HG03457 (cell line): Measurements from ENCODE around the gene NUDT2.
"Not testable (repeated sequence)": the region's sequence is repeated elsewhere in the genome, so short reads cannot be mapped to it uniquely, and the experiment has no call there.

Source experiments
- ATAC-seq: cut with Tn5 transposase; IDR thresholded peaks from one replicate; pipeline ENCODE4 v1.9.1; 2021; ENCODE audit warnings: moderate number of reproducible peaks; ENCODE audit not compliant: unreplicated experiment

The NUDT2 gene

DNA sequence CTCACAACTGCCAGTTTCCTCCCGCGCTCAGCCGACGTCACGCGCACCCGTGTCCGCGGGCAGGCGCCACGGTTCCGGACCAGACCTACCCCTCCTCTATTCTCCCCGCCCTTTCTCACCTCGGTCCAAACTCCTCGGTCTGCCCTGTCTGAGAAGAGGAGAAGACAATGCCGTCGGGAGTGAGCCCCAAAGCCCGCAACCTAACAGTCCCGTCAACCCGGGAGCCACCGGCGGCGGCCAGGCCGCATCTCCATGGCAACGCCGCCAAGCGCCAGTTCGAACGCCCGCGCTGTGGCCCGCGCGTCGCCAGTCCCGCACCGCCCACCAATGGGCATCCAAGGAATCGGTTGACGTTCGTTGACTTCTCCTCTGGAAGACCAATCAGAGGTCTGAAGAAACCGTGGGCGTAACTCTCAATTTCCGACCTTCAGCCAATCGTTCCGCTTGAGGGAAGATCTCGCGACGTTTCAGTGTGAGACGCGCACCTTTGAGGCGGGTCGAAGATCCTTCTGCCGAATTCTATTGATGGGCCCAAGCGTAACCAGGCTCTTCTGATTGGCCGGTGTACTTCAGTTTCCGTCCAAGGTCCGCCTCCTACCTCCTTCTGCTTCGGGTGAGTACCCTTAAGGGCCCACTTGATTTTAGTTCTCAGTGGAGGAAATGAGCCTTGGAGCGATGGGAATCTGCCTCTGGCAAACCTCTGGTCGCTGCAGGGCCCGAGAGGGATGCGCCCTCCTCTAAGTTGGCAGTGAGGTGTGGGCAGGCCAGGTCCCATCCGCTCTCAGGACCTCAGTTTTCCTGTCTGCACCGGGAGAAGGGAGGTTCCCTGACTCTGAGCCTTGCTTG lies at the start of gene NUDT2, which contains the start of gene KIF24:
NUDT2 (plus strand) TSS at position 583 of the 846 bp plus-strand sequence. CDS start 9,471 bp downstream, outside the sequence.
KIF24 (minus strand) TSS at position 282 of the 846 bp plus-strand sequence. CDS start 17,922 bp downstream, outside the sequence.
- peak; percentile 89 for ATAC-seq

DNA sequence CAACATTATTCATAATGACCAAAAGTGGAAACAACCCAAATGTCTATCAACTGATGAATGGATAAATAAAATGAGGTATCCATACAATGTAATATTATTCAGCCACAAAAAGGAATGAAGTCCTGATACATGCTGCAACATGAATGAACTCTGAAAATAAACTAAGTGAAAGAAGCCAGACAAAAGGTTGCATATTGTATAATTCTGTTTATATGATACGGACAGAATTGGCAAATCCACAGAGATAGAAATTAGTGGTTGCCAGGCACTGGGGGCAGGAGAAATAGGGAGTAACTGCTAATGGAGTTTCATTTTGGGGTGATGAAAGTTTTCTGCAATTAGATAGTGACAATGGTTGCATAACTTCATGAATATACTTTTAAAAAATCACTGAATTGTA lies 47.3 kb upstream of the NUDT2 start:
- no peak for ATAC-seq

DNA sequence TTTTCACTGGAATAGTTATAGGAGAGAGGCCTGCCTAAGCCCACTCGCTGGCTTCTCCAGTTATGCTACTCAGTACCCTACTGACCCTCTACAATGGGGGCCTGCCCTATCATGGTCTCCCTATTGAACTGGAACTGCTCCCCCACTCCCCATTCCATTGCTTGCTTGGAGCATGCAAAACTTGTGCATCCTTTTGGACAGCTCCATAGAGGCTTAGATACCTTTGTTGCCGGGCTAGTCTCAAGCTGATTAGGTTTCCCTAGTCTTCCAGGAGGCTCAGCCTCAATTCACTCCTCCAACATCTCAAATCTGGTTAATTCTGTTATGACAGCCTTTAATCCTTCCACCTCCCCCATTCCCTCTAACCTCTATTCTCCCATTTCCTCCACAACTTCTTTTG lies 40.2 kb upstream of the NUDT2 start:
- no peak for ATAC-seq

DNA sequence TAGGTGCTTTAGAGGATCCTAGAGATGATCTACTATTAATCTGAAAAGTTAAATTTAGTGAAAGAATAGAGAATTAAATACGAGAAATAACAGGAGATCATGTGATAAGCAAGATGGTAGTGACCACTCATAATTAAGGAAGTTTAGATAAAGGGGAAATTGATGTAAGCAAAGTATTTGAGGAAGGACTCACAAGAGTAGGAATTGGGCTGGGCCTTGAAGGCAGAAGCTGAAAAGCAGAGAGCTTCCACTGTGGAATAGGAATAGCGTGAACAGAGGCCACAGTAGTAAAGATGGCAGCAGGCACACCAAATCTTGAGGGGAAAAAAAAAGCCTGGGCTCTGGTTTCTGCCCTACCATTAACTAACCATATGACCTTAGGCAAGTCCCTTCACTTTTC lies 38.3 kb upstream of the NUDT2 start:
- ATAC-seq = no peak

DNA sequence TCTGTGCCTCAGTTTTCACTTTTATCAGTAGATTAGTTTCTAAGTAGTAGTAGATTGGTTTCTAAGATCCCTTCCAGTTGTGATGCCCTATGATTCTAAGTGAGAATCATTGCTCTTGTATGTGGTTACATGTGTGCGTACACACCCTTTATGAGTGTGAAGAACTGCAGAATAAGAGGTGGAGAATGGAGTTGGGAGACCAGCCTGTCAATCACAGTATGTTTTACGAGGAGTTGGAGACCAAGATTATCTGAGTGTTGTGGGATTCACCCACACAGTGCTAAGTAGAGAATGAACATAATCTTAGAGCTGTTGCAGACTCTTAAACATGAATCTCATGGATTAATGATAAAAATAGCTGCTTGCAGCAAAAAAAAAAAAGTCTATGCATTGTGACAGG lies 37.9 kb upstream of the NUDT2 start:
- no peak for ATAC-seq

DNA sequence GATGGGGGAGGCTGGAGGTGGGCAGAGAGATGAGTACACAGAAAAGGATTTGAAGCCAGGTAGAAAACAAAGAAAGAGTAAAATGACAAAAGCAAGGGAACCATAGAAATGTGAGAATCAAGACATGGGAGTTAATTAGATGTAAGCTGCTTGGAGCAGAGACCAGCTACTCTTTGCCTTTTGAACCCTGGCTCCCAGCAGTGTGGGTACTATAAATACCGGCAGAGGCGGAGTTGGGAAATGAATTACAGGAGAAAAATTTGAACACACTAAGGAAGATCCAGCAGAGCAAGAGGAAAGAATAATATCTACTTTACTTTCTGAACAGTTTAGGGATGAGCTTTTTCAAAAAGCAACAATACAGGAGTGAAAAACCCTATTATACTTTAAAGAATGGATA lies 36.8 kb upstream of the NUDT2 start:
- no peak for ATAC-seq

DNA sequence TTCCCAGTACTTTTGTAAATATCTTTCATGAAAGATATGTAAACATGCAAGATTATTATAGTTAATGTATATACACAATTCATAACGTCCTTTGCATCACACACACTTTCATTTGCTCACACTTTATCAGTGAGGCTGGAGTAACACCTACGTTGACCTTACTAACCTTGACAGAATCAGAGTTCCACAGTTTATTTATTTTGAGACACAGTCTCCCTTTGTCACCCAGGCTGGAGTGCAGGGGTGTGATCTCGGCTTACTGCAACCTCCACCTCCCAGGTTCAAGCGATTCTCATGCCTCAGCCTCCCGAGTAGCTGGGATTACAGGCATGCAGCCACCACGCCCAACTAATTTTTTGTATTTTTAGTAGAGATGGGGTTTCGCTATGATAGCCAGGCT lies 28.3 kb upstream of the NUDT2 start:
- not testable (repeated sequence) for ATAC-seq

DNA sequence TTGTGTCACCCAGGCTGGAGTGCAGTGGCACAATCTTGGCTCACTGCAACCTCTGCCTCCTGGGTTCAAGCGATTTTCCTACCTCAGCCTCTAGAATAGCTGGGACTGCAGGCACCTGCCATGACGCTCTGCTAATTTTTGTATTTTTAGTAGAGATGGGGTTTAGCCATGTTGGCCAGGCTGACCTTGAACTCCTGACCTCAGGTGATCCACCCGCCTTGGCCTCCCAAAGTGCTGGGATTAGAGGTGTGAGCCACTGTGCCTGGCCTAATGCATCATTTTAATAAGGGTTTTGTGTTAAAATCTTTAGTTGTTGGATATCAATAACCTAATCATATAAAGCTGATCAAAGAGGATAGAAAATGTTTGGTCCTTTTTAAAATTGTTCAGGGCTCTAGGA lies 21.1 kb upstream of the NUDT2 start:
- not testable (repeated sequence) for ATAC-seq

DNA sequence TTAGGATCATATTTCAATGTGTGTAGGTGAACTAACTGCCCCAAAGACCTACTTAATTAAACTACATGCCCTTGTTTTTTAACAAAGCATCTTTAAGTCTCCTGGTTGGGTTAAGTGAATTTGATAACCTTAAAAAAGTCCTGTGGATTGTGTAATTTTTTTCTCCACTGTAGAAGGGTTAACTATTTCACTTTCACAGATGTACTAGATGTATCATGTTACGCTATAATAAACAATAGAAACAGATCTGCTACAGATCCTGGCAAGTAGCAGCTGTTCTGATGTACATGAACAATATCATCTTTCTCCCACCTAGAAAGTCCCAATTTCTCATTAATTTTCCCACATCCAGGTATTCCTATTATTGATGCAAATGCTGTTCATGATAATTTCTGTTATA lies 19.2 kb upstream of the NUDT2 start:
- ATAC-seq = no peak

DNA sequence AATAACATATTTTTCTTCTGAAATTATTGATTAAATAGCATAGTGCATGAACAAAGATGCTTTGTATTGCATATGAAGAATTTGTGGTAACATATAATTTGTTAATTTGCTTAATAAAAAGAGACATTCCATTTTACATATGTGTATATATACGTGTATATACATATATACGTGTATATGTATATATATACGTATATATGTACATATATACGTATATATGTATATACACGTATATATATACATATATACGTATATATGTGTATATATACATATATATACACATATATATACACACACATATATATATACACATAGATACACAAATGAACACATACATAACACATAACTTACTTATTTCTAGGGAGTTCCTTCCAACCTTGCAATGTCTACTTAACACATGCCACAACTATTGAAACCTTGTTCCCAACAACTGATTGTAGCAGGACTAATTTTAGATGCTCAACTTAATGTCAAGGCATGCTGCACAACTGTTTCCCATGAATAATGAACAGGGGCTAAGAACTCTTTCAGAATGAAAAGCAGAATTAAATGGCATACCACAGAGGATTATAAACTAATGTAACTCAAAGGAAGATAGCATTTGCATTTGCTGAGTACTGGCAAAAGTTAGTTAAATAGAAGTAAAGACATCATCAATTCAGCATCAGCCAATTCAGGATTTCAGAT lies 17.7 kb upstream of the NUDT2 start:
- no peak for ATAC-seq

DNA sequence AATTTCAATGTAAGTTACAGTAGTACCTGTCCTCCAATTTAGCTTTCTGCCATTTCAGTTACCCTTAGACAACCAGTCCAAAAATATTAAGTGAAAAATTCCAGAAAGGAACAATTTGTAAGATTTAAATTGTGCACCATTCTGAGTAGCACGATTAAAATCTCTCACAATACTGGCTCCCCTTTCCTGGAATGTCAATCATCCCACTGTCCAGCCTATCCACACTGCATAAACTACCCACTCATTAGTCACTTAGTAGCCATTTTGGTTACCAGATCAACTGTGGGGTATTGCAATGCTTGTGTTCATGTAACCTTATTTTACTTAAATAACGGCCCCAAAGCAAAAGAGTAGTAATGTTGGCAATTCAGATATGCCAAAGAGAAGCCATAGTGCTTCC lies 11.9 kb upstream of the NUDT2 start:
- ATAC-seq = no peak

DNA sequence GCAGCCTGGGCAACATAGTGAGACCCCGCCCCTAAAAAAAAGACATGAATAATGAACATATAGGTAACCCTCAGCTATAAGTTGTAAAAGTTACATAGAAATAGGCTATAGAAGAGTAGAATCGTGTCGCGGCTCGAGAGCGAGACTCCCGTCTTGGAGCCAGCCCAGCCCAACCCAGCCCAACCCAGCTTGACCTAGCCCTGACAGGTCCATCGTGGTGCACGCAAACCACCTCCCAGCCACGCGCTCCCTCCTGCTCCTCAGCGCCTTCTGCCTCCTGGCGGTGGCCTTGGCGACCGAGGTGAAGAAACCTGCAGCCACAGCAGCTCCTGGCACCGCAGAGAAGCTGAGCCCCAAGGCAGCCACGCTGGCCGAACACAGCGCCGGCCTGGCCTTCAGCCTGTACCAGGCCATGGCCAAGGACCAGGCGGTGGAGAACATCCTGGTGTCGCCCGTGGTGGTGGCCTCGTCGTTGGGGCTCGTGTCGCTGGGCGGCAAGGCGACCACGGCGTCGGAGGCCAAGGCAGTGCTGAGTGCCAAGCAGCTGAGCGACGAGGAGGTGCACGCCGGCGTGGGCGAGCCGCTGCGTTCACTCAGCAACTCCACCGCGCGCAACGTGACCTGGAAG lies 11.1 kb upstream of the NUDT2 start:
- no peak for ATAC-seq

DNA sequence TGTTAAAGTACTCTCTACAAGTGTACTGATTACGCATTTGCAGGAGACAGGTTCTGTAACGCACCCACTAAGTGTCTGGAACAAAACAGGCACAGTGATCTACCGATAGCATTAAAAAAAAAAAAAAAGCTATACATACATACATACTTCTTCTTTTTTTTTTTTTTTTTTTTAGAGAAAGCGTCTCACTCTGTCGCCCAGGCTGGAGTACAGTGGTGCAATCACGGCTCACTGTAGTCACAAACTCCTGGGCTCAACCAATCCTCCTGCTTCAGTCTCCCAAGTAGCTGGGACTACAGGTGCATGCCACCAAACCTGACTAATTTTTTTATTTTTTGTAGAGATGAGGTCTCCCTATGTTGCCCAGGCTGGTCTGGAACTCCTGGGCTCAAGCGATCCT lies 7.9 kb upstream of the NUDT2 start:
- no peak for ATAC-seq

DNA sequence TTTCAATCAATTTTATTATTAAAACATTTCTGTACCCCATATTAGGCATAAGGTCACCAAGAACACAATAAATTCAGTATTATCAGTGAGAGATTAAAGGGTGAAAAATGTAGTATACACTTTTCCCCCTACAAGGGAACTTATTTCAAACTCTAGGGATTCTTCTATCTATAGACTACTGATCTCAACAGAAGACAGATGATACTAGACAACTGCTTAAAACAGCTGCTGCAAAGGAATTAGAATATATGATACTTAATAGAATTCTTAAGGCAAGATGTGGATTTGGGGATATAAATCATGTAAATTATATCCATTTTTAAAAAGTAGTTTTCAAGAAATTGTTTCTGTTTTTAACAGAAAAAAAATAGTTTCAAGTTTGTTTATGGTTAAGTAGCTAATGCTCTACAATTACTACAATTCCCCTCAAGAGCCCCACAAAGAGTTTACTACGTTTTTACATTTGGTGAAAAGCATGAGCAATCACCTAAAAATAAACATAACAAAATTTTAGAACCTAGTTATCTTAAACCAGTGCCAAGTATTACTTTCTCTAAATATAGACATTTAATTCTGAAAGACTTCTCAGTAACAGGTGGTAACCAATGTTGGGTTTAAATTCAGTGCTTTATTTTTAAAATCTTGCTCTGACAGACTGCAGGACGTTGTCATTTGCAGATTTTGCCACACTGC lies 6.3 kb upstream of the NUDT2 start:
- no peak for ATAC-seq

DNA sequence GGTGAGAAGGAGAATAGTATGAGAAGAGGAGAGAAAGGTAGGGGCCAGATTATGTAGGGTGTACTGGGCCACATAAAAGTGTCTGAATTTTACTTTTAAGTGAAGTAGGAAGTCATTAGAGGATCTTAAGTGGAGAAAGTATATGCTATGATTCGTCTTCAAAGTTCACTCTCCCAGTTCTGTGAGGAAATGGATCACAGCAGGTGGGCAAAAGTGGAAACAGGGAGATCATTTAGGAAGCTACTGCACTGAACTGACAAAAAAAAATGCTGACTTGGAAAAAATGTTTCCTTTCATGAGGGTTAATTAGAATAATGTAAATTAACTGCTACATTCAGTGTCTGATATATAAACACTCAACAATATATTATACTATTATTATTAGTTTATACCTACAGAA lies 2.7 kb upstream of the NUDT2 start:
- no peak for ATAC-seq

DNA sequence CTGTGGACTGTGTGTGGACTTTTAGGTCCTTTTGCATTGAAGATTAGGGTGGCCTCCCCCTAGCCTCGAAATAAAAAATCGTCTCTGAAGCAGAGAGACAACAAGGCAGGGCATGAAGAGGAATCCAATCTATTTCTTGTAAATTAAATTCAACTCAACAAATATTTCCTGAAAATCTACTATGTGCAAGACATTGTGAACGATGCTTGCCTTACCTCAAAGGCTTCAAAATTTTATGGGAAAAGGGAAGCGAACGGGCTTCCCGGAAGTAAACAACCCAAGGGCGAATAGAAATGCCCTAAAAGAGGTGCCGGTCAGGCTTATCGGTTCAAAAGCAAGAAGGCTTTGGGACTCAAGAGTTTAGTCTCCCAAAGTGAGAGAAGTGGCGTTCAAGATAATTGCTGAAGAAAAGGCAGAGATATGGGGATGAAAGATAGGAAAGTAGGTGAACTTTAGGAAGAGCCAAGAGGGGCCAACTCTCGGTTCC lies 826 bp upstream of the NUDT2 start:
- no peak for ATAC-seq

DNA sequence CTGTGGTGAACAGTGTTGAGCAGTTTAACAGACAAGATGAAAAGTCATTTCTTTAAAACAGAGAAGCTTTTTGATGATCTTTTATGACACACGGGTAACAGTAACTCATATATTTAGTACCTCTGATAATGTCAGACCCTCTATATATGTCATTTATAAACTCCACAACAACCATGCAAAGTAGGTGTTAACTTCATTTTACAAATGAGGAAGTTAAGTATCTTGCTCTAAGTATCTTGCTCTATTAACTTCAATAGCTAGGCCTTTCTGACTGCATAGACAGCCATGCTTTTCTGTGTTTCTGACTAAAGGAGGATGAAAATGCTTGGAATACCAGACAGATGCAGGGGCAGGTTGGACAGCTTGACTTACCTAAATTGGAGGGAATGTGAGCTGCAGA lies 1.8 kb downstream of the NUDT2 start:
- no peak for ATAC-seq

DNA sequence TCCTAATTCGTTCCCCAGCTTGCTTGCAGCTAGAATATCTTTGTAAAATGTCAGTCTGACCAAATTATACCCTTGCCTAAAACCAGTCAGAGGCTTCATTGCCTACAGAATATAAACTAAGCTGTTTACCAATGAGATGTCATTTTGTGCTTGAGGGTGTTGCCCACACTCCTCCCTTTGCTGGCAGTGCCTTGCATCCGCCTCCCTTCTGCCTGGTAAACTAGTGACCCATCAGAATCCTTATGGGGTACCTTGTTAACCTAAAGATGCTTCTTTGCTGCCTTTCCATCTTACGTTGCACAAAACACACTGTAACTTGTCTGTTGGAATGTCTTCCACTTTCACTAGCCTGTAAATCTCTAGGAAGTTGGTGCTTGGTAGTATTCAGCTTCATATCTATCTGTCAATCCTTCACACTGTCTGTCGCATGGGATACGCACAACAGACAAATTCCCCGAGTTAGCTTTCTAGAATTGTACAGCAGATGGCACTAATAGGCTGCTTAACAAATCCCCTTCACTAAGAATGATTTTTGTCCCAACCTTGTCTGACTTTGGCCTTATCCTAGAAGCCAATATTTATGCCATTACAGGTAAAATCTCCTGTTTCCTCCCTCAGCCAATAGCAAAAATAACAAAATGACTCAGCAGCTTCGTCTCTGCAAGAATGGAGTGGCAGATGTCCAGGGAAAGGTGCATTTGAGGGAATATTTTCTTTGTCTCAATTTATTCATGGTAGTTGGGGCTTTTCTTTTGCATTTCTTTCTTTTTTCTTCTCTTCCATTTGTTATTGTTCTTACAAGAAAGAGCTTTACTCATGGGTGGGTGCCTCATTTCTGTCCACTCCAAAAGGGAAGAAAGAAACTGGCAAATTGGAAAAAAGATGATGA lies 3.0 kb downstream of the NUDT2 start:
- ATAC-seq = no peak

DNA sequence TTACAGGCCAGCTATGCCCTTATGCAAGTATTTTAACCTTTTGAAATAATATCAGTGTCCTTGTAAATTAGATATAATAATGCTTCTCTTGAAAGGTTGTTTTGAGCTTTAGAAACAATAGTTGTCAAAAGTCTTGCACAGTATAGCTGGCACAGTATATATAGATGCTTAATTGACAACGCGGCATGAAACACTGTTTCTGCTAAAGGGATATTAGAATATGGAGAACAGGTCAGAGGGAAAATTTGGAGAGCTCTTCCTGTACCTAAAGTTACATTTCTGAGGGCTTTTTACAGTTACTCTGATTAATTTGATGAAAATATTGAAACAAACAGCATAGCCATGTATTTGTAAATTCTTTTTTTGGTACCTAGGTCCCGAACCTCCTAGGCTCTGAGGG lies 4.5 kb downstream of the NUDT2 start:
- ATAC-seq = no peak

DNA sequence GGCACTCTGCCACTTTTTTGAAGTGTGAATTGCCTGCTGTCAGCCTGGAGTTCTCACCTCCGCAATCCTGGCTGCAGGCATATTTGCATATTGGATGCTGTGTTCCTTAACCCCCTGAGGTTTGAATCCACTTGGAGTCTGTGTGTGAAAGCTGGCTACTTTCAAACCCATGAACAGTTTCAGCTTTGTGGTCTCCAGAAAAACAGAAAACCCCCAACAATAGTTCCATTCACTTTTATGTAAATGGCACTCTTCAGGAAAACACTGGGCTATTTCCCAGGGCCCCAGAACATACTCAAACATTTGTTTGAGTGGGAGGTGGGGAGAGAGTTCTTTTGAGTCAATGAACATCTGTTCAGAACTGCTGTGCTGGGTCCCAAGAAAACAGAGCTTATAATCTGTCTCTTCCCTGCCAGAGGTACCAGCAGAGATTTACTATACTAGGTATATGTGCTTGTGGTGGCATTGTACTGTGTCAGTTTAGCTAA lies 5.0 kb downstream of the NUDT2 start:
- no peak for ATAC-seq
